GM12892 (cell line): ENCODE measurements around the gene CCDC50.

Experiments used
- POLR2A ChIP-seq: IDR thresholded peaks from 2 replicates; pipeline ENCODE4 v1.6.1; 2011; ENCODE audit warnings: low read depth, low read length, control low read depth
- POLR2AphosphoS5 ChIP-seq: IDR thresholded peaks from 2 replicates; pipeline ENCODE4 v1.6.1; 2011; ENCODE audit warnings: low read depth, low read length, control low read depth
- TAF1 ChIP-seq: IDR thresholded peaks from 2 replicates; pipeline ENCODE4 v1.6.1; 2011; ENCODE audit warnings: low read depth, mild to moderate bottlenecking, control low read depth, low read length, borderline replicate concordance

DNA sequence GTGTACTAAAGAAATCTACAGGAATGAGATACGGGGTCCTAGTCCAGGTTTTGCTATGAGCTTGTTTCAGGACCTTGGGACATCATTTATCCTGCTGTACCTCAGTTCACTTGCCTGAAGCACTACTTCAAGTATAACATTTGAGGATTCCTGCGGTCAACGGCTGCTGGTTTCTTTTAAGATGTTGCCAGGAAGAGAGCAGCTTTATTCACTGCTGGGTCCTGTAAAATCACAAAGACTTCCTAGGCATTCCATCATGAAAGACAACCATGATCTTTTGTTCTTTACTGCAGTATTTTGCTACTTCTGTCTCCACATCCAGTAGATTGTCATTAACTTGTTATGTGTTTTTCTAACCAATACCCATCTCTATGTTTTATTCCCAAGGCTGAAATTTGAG, 70.7 kb downstream of the CCDC50 start:
- no peak for TF ChIP-seq POLR2A
- no peak for TF ChIP-seq POLR2AphosphoS5
- TF ChIP-seq TAF1 = no peak
